ENCODE measurements around the gene ATF6B. TPM values are rescaled to one million over a fixed set of nuclear protein-coding genes. Genes with fewer than 3 reads are reported as not detected.

ATF6B gene
- total and polyA plus RNA-seq, 2 of the 8 experiments (the other 6 are each of a cell fraction or from before 2014, with no cell fraction given) = 38.1 to 42.2 TPM

- no peak for TF ChIP-seq MAFK (IDR thresholded peaks at IDR 0.05; ENCODE audit: low read depth, low read length)
- TF ChIP-seq SIRT6 (IDR thresholded peaks at IDR 0.05; ENCODE audit: low read length) = no peak
- TF ChIP-seq GABPA (IDR thresholded peaks at IDR 0.05; ENCODE audit: borderline replicate concordance, insufficient read depth, low read length) = no peak
- no peak for TF ChIP-seq KDM5A (IDR thresholded peaks at IDR 0.05; ENCODE audit: low read length)
- no peak for TF ChIP-seq TAF7 (optimal IDR thresholded peaks at IDR 0.05; ENCODE audit: borderline replicate concordance, low read depth, low read length)
- TF ChIP-seq CTBP2 (IDR thresholded peaks at IDR 0.05; ENCODE audit: borderline replicate concordance, insufficient read depth, insufficient read length, low read length) = no peak
- no peak for TF ChIP-seq RNF2 (IDR thresholded peaks at IDR 0.05; ENCODE audit: borderline replicate concordance, low read depth, low read length, missing control alignments, poor library complexity, severe bottlenecking)
Observed at GRCh38 chr6:32173051-32173727, 45.1 kb upstream of the ATF6B start (continued).

Measured in H1 (cell line).